GM12801 (cell line): ENCODE measurements around the gene HDGFL2.

ENCODE experiments used
- CTCF ChIP-seq: IDR thresholded peaks from one replicate; pipeline ENCODE4 v1.5.1; 2011; ENCODE audit warnings: control low read depth; ENCODE audit not compliant: insufficient read length; ENCODE audit errors: extremely low read depth

Gene HDGFL2

GRCh38 chr19:4464815-4465581 lies 7.1 kb upstream of the HDGFL2 start:
- TF ChIP-seq CTCF: no peak

- no peak for TF ChIP-seq CTCF
Observed at GRCh38 chr19:4467835-4468234, 4.3 kb upstream of the HDGFL2 start.

GRCh38 chr19:4471403-4472173 lies 509 bp upstream of the HDGFL2 start:
- TF ChIP-seq CTCF: no peak

- TF ChIP-seq CTCF: no peak
Observed at GRCh38 chr19:4473011-4473762, 1.1 kb downstream of the HDGFL2 start.

- TF ChIP-seq CTCF: no peak
Observed at GRCh38 chr19:4473763-4474513, 1.8 kb downstream of the HDGFL2 start.

GRCh38 chr19:4474514-4475022 lies 2.5 kb downstream of the HDGFL2 start:
- no peak for TF ChIP-seq CTCF
